Breast epithelium (tissue), 3 donors: ENCODE measurements around the gene FRMPD4.

Experiments used
- POLR2A ChIP-seq: fragments of 450-650 bp; IDR thresholded peaks from one replicate; pipeline ENCODE4 v1.6.1; 2016; ENCODE audit warnings: antibody characterized with exemption, mild to moderate bottlenecking, moderate library complexity
- POLR2AphosphoS5 ChIP-seq, 3 donors: sonication (generic); formaldehyde crosslinking; IDR thresholded peaks; one replicate each; pipeline ENCODE4 v1.6.1; 2017; ENCODE audit warnings: antibody characterized with exemption in 3 of 3

DNA sequence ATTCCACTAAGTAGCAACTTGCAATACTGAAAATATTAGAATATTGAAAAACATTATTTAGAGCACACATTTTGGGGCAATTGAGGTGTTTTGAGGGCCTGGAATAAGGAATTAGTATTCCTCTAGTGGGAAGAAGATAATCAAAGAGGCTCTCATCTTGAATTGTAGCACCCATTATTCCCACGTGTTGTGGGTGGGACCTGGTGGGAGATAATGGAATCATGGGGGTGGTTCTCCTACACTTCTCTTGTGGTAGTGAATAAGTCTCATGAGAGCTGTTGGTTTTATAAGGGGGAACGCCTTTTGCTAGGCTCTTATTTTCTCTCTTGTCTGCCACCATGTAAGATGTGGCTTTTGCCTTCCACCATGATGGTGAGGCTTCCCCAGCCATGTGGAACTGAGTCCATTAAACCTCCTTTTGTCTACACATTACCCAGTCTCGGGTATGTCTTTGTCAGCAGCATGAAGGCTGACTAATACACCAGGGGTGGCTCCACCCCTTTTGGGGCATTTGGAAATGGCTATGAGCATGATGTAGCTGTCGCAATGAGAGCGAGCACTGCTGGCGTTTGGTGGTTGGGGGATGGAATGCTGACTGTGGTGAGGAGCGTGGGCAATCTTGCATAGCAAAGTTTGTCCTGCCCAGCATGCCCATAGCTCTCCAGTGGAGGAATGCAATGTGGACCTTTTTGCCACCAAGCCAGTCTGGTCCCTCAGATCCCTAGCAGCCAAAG, 308.2 kb downstream of the FRMPD4 start:
- TF ChIP-seq POLR2A (no peak), POLR2AphosphoS5 (IDR thresholded peaks at IDR 0.05) (no peak)
